Neural crest cell (in vitro differentiated cells): ENCODE measurements around the gene KRTAP22-2. TPM values are rescaled to one million over a fixed set of nuclear protein-coding genes. Genes with fewer than 3 reads are reported as not detected.

ENCODE experiments used
- DNase-seq: peaks from one replicate; pipeline ENCODE4 v3.0.0; 2021; ENCODE audit warnings: low read depth, mixed read lengths, low spot score
- H3K27ac Mint-ChIP-seq: one replicate; pipeline ENCODE4 v1.8.0; 2021; ENCODE audit warnings: mild to moderate bottlenecking, mixed read lengths; ENCODE audit not compliant: unreplicated experiment
- H3K27me3 Mint-ChIP-seq: 2 replicates; pipeline ENCODE4 v1.8.0; 2021; ENCODE audit warnings: low read depth, mild to moderate bottlenecking, mixed read lengths
- H3K36me3 Mint-ChIP-seq: 2 replicates; pipeline ENCODE4 v1.8.0; 2021; ENCODE audit warnings: low read depth, mild to moderate bottlenecking, mixed read lengths
- H3K4me1 Mint-ChIP-seq: 2 replicates; pipeline ENCODE4 v1.8.0; 2021; ENCODE audit warnings: mixed read lengths
- H3K4me3 Mint-ChIP-seq: one replicate; pipeline ENCODE4 v1.8.0; 2021; ENCODE audit warnings: mild to moderate bottlenecking, mixed read lengths
- H3K9me3 Mint-ChIP-seq: 2 replicates; pipeline ENCODE4 v1.8.0; 2021; ENCODE audit warnings: mixed read lengths
- total RNA-seq: library from RNA; stranded (reverse); gene quantifications from 2 replicates; pipeline ENCODE4 v1.2.1, GENCODE V29; 2021
- TF ChIP-seq, protein P1 (sequence below): fragments of 200-600 bp; sonication (generic); conservative IDR thresholded peaks from 2 replicates; pipeline ENCODE4 v1.5.0; 2021; ENCODE audit warnings: antibody characterized with exemption, mild to moderate bottlenecking

The KRTAP22-2 gene
- total RNA-seq, 1 donor from 2014 or later = not detected

DNA sequence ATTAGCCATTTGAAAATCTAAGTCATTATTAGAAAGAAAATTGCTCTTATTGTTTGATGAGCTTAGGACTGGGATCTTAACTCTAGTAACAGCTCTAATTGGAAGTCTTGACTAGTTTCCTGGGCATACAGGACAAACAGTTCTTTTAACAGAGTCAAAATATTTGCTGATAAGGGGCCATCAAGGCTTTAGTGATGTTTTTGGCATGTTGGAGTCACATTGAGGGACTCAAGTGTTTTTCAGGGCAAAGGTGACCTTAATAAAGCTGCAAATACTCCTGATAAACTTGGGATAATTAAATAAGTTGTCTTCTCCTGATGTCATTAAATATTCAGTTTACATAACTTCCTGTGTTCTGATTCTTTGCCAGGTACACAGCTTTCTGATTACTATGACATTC is 22.6 kb downstream of the KRTAP22-2 start:
- Mint-ChIP-seq H3K9me3 (peaks cover 13% of the 10 kb centered on the region), H3K4me3 (no peak overlapping the region), H3K27me3 (no peaks in the 10 kb centered on the region), H3K27ac (no peak overlapping the region), H3K36me3 (no peaks in the 10 kb centered on the region), H3K4me1 (no peaks in the 10 kb centered on the region)
- TF ChIP-seq, protein P1, sequence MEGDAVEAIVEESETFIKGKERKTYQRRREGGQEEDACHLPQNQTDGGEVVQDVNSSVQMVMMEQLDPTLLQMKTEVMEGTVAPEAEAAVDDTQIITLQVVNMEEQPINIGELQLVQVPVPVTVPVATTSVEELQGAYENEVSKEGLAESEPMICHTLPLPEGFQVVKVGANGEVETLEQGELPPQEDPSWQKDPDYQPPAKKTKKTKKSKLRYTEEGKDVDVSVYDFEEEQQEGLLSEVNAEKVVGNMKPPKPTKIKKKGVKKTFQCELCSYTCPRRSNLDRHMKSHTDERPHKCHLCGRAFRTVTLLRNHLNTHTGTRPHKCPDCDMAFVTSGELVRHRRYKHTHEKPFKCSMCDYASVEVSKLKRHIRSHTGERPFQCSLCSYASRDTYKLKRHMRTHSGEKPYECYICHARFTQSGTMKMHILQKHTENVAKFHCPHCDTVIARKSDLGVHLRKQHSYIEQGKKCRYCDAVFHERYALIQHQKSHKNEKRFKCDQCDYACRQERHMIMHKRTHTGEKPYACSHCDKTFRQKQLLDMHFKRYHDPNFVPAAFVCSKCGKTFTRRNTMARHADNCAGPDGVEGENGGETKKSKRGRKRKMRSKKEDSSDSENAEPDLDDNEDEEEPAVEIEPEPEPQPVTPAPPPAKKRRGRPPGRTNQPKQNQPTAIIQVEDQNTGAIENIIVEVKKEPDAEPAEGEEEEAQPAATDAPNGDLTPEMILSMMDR = no peak
- no peak for DNase-seq

DNA sequence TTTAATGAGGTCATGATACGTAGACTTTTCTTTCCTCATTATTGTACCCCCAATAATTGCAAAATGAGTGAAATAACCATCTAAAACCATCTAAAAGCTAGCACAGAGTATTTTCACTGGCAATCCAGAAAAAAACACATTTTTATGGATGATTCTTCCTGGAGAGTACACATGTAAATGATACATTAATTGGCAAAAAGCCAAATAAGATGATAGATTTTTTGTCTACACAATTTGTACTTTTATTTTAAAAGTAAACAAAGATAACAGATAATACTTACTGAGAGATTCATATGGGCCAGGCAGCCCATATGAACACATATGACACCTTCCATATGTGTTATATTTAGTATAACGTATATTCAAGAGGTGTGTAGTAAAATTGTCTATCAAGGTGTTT is 26.6 kb downstream of the KRTAP22-2 start:
- TF ChIP-seq, protein P1 = no peak
- peaks cover 7% of the 10 kb centered on the region for H3K9me3 Mint-ChIP-seq
- H3K4me1 Mint-ChIP-seq = no peaks in the 10 kb centered on the region
- H3K4me3 Mint-ChIP-seq = no peak overlapping the region
- H3K27ac Mint-ChIP-seq = no peak overlapping the region
- no peaks in the 10 kb centered on the region for H3K27me3 Mint-ChIP-seq
- DNase-seq = no peak
- H3K36me3 Mint-ChIP-seq = peaks cover 3% of the 10 kb centered on the region

DNA sequence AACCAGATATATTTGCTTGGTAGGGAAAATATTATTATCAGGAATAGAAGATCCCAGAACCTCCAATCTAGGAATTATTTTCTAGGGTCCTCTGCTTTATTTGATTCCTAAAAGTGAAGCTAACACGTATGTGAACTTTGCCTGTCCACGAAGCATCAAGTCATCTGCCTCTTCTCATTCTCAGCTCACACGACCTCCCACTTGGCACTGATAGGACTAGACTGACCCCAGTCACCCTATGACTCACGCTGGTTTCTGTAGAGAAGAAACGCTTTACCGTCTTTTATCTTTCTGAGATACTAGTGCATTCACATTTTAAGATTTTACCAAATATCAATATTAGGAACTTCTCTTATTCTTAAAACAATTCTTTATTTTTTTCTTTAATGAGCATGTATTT is 27.1 kb downstream of the KRTAP22-2 start:
- DNase-seq = no peak
- Mint-ChIP-seq H3K27me3 (no peaks in the 10 kb centered on the region), H3K9me3 (peaks cover 7% of the 10 kb centered on the region), H3K4me1 (no peaks in the 10 kb centered on the region), H3K36me3 (peaks cover 3% of the 10 kb centered on the region), H3K27ac (no peak overlapping the region), H3K4me3 (no peak overlapping the region)
- TF ChIP-seq, protein P1 = no peak

DNA sequence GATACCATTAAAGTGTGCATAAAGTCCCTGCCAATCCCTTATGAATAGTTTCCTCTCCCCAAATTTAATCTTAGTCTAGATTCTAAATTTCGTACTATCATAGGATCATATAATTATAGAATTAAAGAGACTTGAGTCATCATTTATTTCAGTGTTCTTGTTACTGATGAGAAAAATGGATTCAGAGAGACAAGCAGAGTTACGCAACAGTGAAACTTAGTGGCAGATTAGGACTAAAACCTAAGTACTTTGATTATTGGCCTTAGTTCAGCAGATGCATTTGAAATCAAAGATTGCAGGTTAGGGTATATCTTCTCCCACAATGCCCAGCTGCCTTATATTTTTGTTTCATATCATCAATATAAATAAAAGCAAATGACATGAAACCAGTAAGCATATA is 28.2 kb downstream of the KRTAP22-2 start:
- H3K27me3 Mint-ChIP-seq = no peaks in the 10 kb centered on the region
- H3K27ac Mint-ChIP-seq = no peak overlapping the region
- H3K9me3 Mint-ChIP-seq = peaks cover 10% of the 10 kb centered on the region
- TF ChIP-seq, protein P1 = no peak
- DNase-seq = no peak
- peaks cover 3% of the 10 kb centered on the region for H3K36me3 Mint-ChIP-seq
- H3K4me1 Mint-ChIP-seq = no peaks in the 10 kb centered on the region
- no peak overlapping the region for H3K4me3 Mint-ChIP-seq

DNA sequence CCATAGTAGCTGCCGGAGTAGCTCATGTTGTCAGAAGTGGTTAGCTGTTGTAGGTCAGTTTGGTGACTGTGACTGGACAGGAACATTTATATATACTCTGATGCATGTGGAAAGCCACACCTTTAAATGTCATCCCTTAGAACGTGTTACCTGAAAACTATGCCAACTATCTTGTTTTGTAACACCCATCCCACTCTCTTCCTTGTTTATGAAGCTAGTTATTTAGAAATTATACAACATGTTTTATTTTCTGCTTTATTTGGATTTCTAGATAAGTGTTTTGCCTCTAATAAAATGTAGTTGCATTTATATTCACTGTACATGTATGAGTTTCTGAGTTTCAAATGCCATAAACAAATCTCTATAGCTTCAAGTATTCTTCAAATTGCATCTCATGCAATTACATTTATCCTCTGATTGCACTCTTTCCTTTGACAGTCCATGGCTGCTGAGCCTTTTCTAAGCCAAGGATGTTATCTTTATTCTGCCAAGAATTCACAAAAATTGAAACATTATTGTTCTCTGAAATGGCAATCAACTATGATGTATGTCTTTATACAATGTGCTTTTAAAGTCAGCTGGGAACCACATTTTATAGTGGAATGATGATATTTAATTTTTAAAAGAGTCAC is 28.8 kb downstream of the KRTAP22-2 start, which contains the start of gene KRTAP19-7:
Gene KRTAP19-7, minus strand, starts transcription at position 51 of the 632 bp plus-strand sequence. Its CDS starts 25 bp downstream, at position 26.
- Mint-ChIP-seq H3K4me3 (no peak within 1 kb of the TSS), H3K27ac (no peak within 1 kb of the TSS), H3K4me1 (no peaks in the 10 kb centered on the region), H3K9me3 (peaks cover 10% of the 10 kb centered on the region), H3K36me3 (peaks cover 3% of the 10 kb centered on the region), H3K27me3 (no peaks in the 10 kb centered on the region)
- no peak for DNase-seq
- TF ChIP-seq, protein P1 = no peak
